ENCODE data around the gene MXI1.
"Not testable (repeated sequence)": the region's sequence is repeated elsewhere in the genome, so short reads cannot be mapped to it uniquely, and the experiment has no call there.

MXI1 gene

GRCh38 chr10:110265573-110266193 lies 58.3 kb downstream of the MXI1 start:
- POLR2A ChIA-PET = no interaction called here
- CTCF ChIA-PET = interaction anchor here (0.8 to 1.4 kb wide), 2 partner anchors 9 to 128 kb away, joined by 3 to 5 read pairs; no protein-coding TSS in a partner anchor
- no peak for TF ChIP-seq CTCF (IDR thresholded peaks at IDR 0.05; ENCODE audit: insufficient read depth, low read length, missing control alignments)
- H3K4me3 ChIP-seq (ENCODE audit: low read depth, low read length) = no peak overlapping the region
- DNase-seq (ENCODE audit: low read depth, low spot score) = no peak

- no peak for TF ChIP-seq CTCF (IDR thresholded peaks at IDR 0.05; ENCODE audit: insufficient read depth, low read length, missing control alignments)
- CTCF ChIA-PET = interaction anchor here (0.8 to 4.0 kb wide), 4 partner anchors 12 to 383 kb away, joined by 3 to 21 read pairs (median 4); no protein-coding TSS in a partner anchor
- no peak overlapping the region for H3K4me3 ChIP-seq (ENCODE audit: low read depth, low read length)
- POLR2A ChIA-PET = no interaction called here
- DNase-seq (ENCODE audit: low read depth, low spot score) = no peak
Observed at GRCh38 chr10:110267276-110267675, 59.9 kb downstream of the MXI1 start.

- no peak for DNase-seq (ENCODE audit: low read depth, low spot score)
- CTCF ChIA-PET = interaction anchor here (1.2 to 4.0 kb wide), 3 partner anchors 11 to 384 kb away, joined by 3 to 23 read pairs (median 21); no protein-coding TSS in a partner anchor
- POLR2A ChIA-PET = no interaction called here
- TF ChIP-seq CTCF (IDR thresholded peaks at IDR 0.05; ENCODE audit: insufficient read depth, low read length, missing control alignments) = no peak
- no peak overlapping the region for H3K4me3 ChIP-seq (ENCODE audit: low read depth, low read length)
Observed at GRCh38 chr10:110268442-110268841, 61.0 kb downstream of the MXI1 start.

- no peak for TF ChIP-seq CTCF (IDR thresholded peaks at IDR 0.05; ENCODE audit: insufficient read depth, low read length, missing control alignments)
- POLR2A ChIA-PET = no interaction called here
- no peak for DNase-seq (ENCODE audit: low read depth, low spot score)
- H3K4me3 ChIP-seq (ENCODE audit: low read depth, low read length) = no peak overlapping the region
- CTCF ChIA-PET = interaction anchor here (3.6 to 4.0 kb wide), 2 partner anchors 10 to 131 kb away, joined by 21 to 23 read pairs; no protein-coding TSS in a partner anchor
Observed at GRCh38 chr10:110268971-110269370, 61.6 kb downstream of the MXI1 start.

GRCh38 chr10:110269374-110270318 lies 62.2 kb downstream of the MXI1 start:
- POLR2A ChIA-PET = no interaction called here
- no peak for TF ChIP-seq CTCF (IDR thresholded peaks at IDR 0.05; ENCODE audit: insufficient read depth, low read length, missing control alignments)

GRCh38 chr10:110272995-110273394 lies 65.6 kb downstream of the MXI1 start:
- H3K4me3 ChIP-seq (ENCODE audit: low read depth, low read length); POLR2A ChIA-PET; DNase-seq (ENCODE audit: low read depth, low spot score): not testable (repeated sequence)
- CTCF ChIA-PET = interaction anchor here (0.5 to 5.1 kb wide), 10 partner anchors 10 to 388 kb away, joined by 3 to 62 read pairs (median 4); no protein-coding TSS in a partner anchor

More at GRCh38 chr10:110269374-110270318, 62.2 kb downstream of the MXI1 start:
- DNase-seq (ENCODE audit: low read depth, low spot score) = no peak
- no peak overlapping the region for H3K4me3 ChIP-seq (ENCODE audit: low read depth, low read length)
- CTCF ChIA-PET = interaction anchor here (3.6 to 4.0 kb wide), 2 partner anchors 9 to 131 kb away, joined by 21 to 23 read pairs; no protein-coding TSS in a partner anchor
